ENCODE results near the gene HORMAD1. TPM values are rescaled to one million over a fixed set of nuclear protein-coding genes. Genes with fewer than 3 reads are reported as not detected.
"Not testable (repeated sequence)": the region's sequence is repeated elsewhere in the genome, so short reads cannot be mapped to it uniquely, and the experiment has no call there.

Gene HORMAD1
- total and polyA plus RNA-seq, 2 of the 13 experiments (the other 11 are each of a cell fraction or from before 2014, with no cell fraction given) = not detected

GRCh38 chr1:150767704-150768103 lies 47.0 kb upstream of the HORMAD1 start (continued):
- not testable (repeated sequence) for TF ChIP-seq SOX6 (IDR thresholded peaks at IDR 0.05)
- TF ChIP-seq SOX6 (CRISPR knock-in tag; IDR thresholded peaks at IDR 0.05) = 0 out of 2 replicates have a peak, but pooled peaks have one; percentile 12

GRCh38 chr1:150765977-150766301 lies 45.2 kb upstream of the HORMAD1 start:
- CTCF ChIA-PET (ENCODE audit: low intra/inter-chr PET ratio, low total read pairs); H3K27ac ChIP-seq (ENCODE audit: extremely low read length, insufficient read depth, low read length); in situ Hi-C loops (cut with HindIII; ENCODE audit: extremely low pct_ligation_motif_present, low pct_unique_long_range_greater_than_20kb); DNase-seq (ENCODE audit: low spot score); FAIRE-seq; H4K20me1 ChIP-seq (ENCODE audit: insufficient read depth, low read length); H3K9me3 ChIP-seq (ENCODE audit: low read length); H3K79me2 ChIP-seq (ENCODE audit: insufficient read depth, low read length); POLR2A ChIA-PET; H3K27me3 ChIP-seq (ENCODE audit: control insufficient read depth in 1 of 2, insufficient read depth in 2 of 2, low read length in 2 of 2); H2AFZ ChIP-seq (ENCODE audit: low read length); H3K36me3 ChIP-seq (replicated peaks in 1 of 2; ENCODE audit: control insufficient read depth in 1 of 2, insufficient read depth in 2 of 2, low read length in 2 of 2); ATAC-seq; BruUV-seq (replicated peaks); H3K9ac ChIP-seq (ENCODE audit: insufficient read depth, low read depth, low read length): not testable (repeated sequence)
- intact Hi-C loops (cut with micrococcal nuclease; ENCODE audit: unreplicated experiment) = loop anchor here (10.0 kb wide), 1 partner anchor 51 kb away; no protein-coding TSS in a partner anchor
- peak overlapping the region; percentile 57 for H3K4me2 ChIP-seq (ENCODE audit: low read depth, low read length)
- H3K4me1 ChIP-seq (ENCODE audit: insufficient read depth, low read length) = peaks cover 25% of the 10 kb centered on the region
- peak overlapping the region in 1 of 3 experiments; percentile 24; a peak in 2 of 6 replicates for H3K4me3 ChIP-seq (replicated peaks in 1 of 3; ENCODE audit: insufficient read depth in 1 of 3, low read depth in 2 of 3, low read length in 3 of 3)
- WGBS (ENCODE audit: low lambda C conversion rate) = 83% methylated on average over 1 of the region's 1 CpG

GRCh38 chr1:150765296-150765976 lies 44.7 kb upstream of the HORMAD1 start, which contains the start of gene CTSS:
CTSS (minus strand) TSS chr1:150765778; CDS start chr1:150764763, 1,015 bp downstream.
- under 1% methylated on average over 4 of the region's 4 CpGs for WGBS (ENCODE audit: low lambda C conversion rate)
- Histone ChIP-seq H3K36me3 (replicated peaks in 1 of 2; ENCODE audit: control insufficient read depth in 1 of 2, insufficient read depth in 2 of 2, low read length in 2 of 2) (no peaks in the 10 kb centered on the region), H3K27ac (ENCODE audit: extremely low read length, insufficient read depth, low read length) (peak within 1 kb of the TSS; percentile 15), H3K9me3 (ENCODE audit: low read length) (peaks cover 3% of the 10 kb centered on the region; the same call in 1 of the 2 replicates), H3K79me2 (ENCODE audit: insufficient read depth, low read length) (no peaks in the 10 kb centered on the region), H3K4me3 (replicated peaks in 1 of 3; ENCODE audit: insufficient read depth in 1 of 3, low read depth in 2 of 3, low read length in 3 of 3) (peak within 1 kb of the TSS; percentile 20 to 46 (median 24); a peak in 5 of 6 replicates), H2AFZ (ENCODE audit: low read length) (peak within 1 kb of the TSS; percentile 93), H3K9ac (ENCODE audit: insufficient read depth, low read depth, low read length) (peak within 1 kb of the TSS; percentile 26; the same call in 1 of the 2 replicates), H4K20me1 (ENCODE audit: insufficient read depth, low read length) (no peaks in the 10 kb centered on the region), H3K4me1 (ENCODE audit: insufficient read depth, low read length) (peaks cover 25% of the 10 kb centered on the region), H3K4me2 (ENCODE audit: low read depth, low read length) (peak within 1 kb of the TSS; percentile 57), H3K27me3 (ENCODE audit: control insufficient read depth in 1 of 2, insufficient read depth in 2 of 2, low read length in 2 of 2) (no peaks in the 10 kb centered on the region; a peak in 1 of 5 replicates)
- TF ChIP-seq MXD3 (CRISPR knock-in tag; IDR thresholded peaks at IDR 0.05) (no peak), ZMYM3 (CRISPR knock-in tag; IDR thresholded peaks at IDR 0.05) (peak; percentile 30; the same call in 1 of the 2 replicates)
- no TSS peak for BruUV-seq (replicated peaks)
- FAIRE-seq (no peak), DNase-seq (ENCODE audit: low spot score) (no peak), ATAC-seq (peak; percentile 44; the same call in 1 of the 3 replicates)
- ChIA-PET POLR2A (no interaction called here), CTCF (ENCODE audit: low intra/inter-chr PET ratio, low total read pairs) (no interaction called here)
- intact Hi-C loops (cut with micrococcal nuclease; ENCODE audit: unreplicated experiment) = loop anchor here (10.0 kb wide), 1 partner anchor 51 kb away; no protein-coding TSS in a partner anchor
- in situ Hi-C loops (cut with HindIII; ENCODE audit: extremely low pct_ligation_motif_present, low pct_unique_long_range_greater_than_20kb) = no loop called here

Data from HepG2 (cell line).